IMR-90 (cell line): ENCODE data around the gene LAMA2. TPM values are rescaled to one million over a fixed set of nuclear protein-coding genes. Genes with fewer than 3 reads are reported as not detected.

Source experiments
- ATAC-seq: fragments of 200-7000 bp; cut with Tn5 transposase; 2 replicates; pipeline ENCODE4 v1.9.1; 2020; ENCODE audit warnings: low read depth, mild to moderate bottlenecking, moderate library complexity
- BruUV-seq: library from RNA; stranded (reverse); fragments of 400-500 nt; replicated peaks from 2 replicates; lab custom pipeline; 2021; lab: Mats Ljungman, UMichigan
- CTCF ChIA-PET: fragments of 300-600 bp; formaldehyde crosslinking; extraction: SDS; loops from one replicate; lab custom pipeline; 2021; ENCODE audit warnings: antibody characterized with exemption; lab: Yijun Ruan, JAX
- POLR2A ChIA-PET: fragments of 300-600 bp; sonication (Branson Sonifier 250); formaldehyde crosslinking; loops from one replicate; lab custom pipeline; 2022; ENCODE audit warnings: antibody characterized with exemption; ENCODE audit not compliant: unreplicated experiment; lab: Charles Lee
- DNase-seq: peaks from one replicate; pipeline ENCODE4 v3.0.0; 2013
- H2AFZ ChIP-seq: replicated peaks from 2 replicates; pipeline ENCODE3; 2013; ENCODE audit warnings: low read length, mild to moderate bottlenecking; ENCODE audit not compliant: poor library complexity
- H2AK5ac ChIP-seq: 2 replicates; pipeline ENCODE4 v1.6.1; 2013; ENCODE audit warnings: low read depth, low read length, inconsistent platforms
- H2AK9ac ChIP-seq: replicated peaks from 2 replicates; pipeline ENCODE3; 2013; ENCODE audit warnings: mild to moderate bottlenecking, low read depth, low read length, moderate library complexity; ENCODE audit not compliant: poor library complexity
- H2BK120ac ChIP-seq: 2 replicates; pipeline ENCODE4 v1.6.1; 2013; ENCODE audit warnings: low read depth, low read length, inconsistent platforms
- H2BK15ac ChIP-seq: 3 replicates; pipeline ENCODE4 v1.6.1; 2013; ENCODE audit warnings: low read depth, low read length, inconsistent platforms
- H2BK20ac ChIP-seq: 2 replicates; pipeline ENCODE4 v1.6.1; 2013; ENCODE audit warnings: low read depth, mild to moderate bottlenecking, inconsistent platforms, low read length, moderate library complexity
- H2BK5ac ChIP-seq: 2 replicates; pipeline ENCODE4 v1.6.1; 2013; ENCODE audit warnings: mild to moderate bottlenecking, low read depth, low read length, inconsistent platforms; ENCODE audit not compliant: poor library complexity, severe bottlenecking
- H3K14ac ChIP-seq: replicated peaks from 2 replicates; pipeline ENCODE4 v1.6.1; 2013; ENCODE audit warnings: low read depth, low read length, inconsistent platforms
- H3K18ac ChIP-seq: 2 replicates; pipeline ENCODE4 v1.6.1; 2013; ENCODE audit warnings: low read depth, low read length, control low read depth
- H3K23ac ChIP-seq: 2 replicates; pipeline ENCODE4 v1.6.1; 2013; ENCODE audit warnings: low read depth, low read length, inconsistent platforms
- H3K27ac ChIP-seq: 2 replicates; pipeline ENCODE4 v1.5.1; 2013; ENCODE audit warnings: mild to moderate bottlenecking, control low read depth, low read length; ENCODE audit not compliant: insufficient read depth
- H3K27me3 ChIP-seq: 2 replicates; pipeline ENCODE4 v1.6.1; 2013; ENCODE audit warnings: low read length; ENCODE audit not compliant: control insufficient read depth, insufficient read depth
- H3K36me3 ChIP-seq: 2 replicates; pipeline ENCODE4 v1.6.1; 2013; ENCODE audit warnings: low read length, mixed read lengths; ENCODE audit not compliant: control insufficient read depth, insufficient read depth
- H3K4ac ChIP-seq: 2 replicates; pipeline ENCODE4 v1.6.1; 2013; ENCODE audit warnings: low read depth, low read length, inconsistent platforms
- H3K4me1 ChIP-seq: 2 replicates; pipeline ENCODE4 v1.6.1; 2013; ENCODE audit warnings: low read length, mixed read lengths; ENCODE audit not compliant: control insufficient read depth, insufficient read depth
- H3K4me2 ChIP-seq: 2 replicates; pipeline ENCODE4 v1.6.1; 2013; ENCODE audit warnings: low read depth, mild to moderate bottlenecking, control low read depth, low read length, moderate library complexity
- H3K4me3 ChIP-seq: 2 replicates; pipeline ENCODE4 v1.5.1; 2013; ENCODE audit warnings: low read depth, mild to moderate bottlenecking, control low read depth, low read length, moderate library complexity; ENCODE audit not compliant: insufficient read depth
- H3K56ac ChIP-seq: 2 replicates; pipeline ENCODE4 v1.6.1; 2013; ENCODE audit warnings: low read length, inconsistent platforms; ENCODE audit not compliant: insufficient read depth; ENCODE audit errors: extremely low read depth
- H3K79me1 ChIP-seq, 2 experiments: 2 replicates each; pipeline ENCODE4 v1.6.1; 2013; ENCODE audit warnings: low read length in 2 of 2, inconsistent platforms in 1 of 2, low read depth in 1 of 2
- H3K9ac ChIP-seq: 2 replicates; pipeline ENCODE4 v1.6.1; 2013; ENCODE audit warnings: low read depth, low read length, control low read depth
- H3K9me1 ChIP-seq: 2 replicates; pipeline ENCODE4 v1.6.1; 2013; ENCODE audit warnings: low read length, inconsistent platforms; ENCODE audit not compliant: insufficient read depth
- H3K9me3 ChIP-seq: 2 replicates; pipeline ENCODE4 v1.6.1; 2013; ENCODE audit warnings: low read length; ENCODE audit not compliant: control insufficient read depth, insufficient read depth
- H4K20me1 ChIP-seq: 2 replicates; pipeline ENCODE4 v1.6.1; 2013; ENCODE audit warnings: low read length, inconsistent platforms; ENCODE audit not compliant: insufficient read depth
- H4K5ac ChIP-seq: 2 replicates; pipeline ENCODE4 v1.6.1; 2013; ENCODE audit warnings: mild to moderate bottlenecking, low read depth, low read length, control low read depth
- H4K8ac ChIP-seq, 2 experiments: 2 replicates each; pipeline ENCODE4 v1.6.1; 2013; ENCODE audit warnings: low read depth in 2 of 2, low read length in 2 of 2, control low read depth in 1 of 2, inconsistent platforms in 1 of 2
- H4K91ac ChIP-seq: 2 replicates; pipeline ENCODE4 v1.6.1; 2013; ENCODE audit warnings: low read depth, low read length, inconsistent platforms; ENCODE audit not compliant: insufficient read depth
- CEBPB ChIP-seq: IDR thresholded peaks from 2 replicates; pipeline ENCODE4 v1.6.1; 2012; ENCODE audit warnings: low read depth, low read length, improper control_type of control experiment
- CHD1 ChIP-seq: IDR thresholded peaks from 2 replicates; pipeline ENCODE4 v1.6.1; 2012; ENCODE audit warnings: low read depth, low read length, improper control_type of control experiment
- NFE2L2 ChIP-seq: fragments of 150-350 bp; IDR thresholded peaks from 2 replicates; pipeline ENCODE4 v1.6.1; 2016; ENCODE audit warnings: low read depth, mild to moderate bottlenecking, low read length
- USF2 ChIP-seq: fragments of 150-350 bp; IDR thresholded peaks from 2 replicates; pipeline ENCODE4 v1.6.1; 2017; ENCODE audit warnings: mild to moderate bottlenecking, antibody characterized with exemption, low read length, low read depth
- WGBS, 2 experiments: methylation state at CpG; one replicate each; pipeline versions ENCODE4 v1.1.5 to v1.1.7; 2013; ENCODE audit warnings: missing lambda C conversion rate in 2 of 2; ENCODE audit not compliant: insufficient read length in 1 of 2; ENCODE audit errors: extremely low coverage in 2 of 2; 5-methylcytosine and 5-hydroxymethylcytosine counted together
- dilution Hi-C: fragments of 300-500 bp; cut with HindIII; formaldehyde crosslinking; loops from one replicate; pipeline ENCODE4 v1.14.3; 2018; ENCODE audit warnings: low sequenced_read_pairs; ENCODE audit not compliant: unreplicated experiment
- in situ Hi-C: fragments of 300-500 bp; cut with MboI; formaldehyde crosslinking; loops from 3 replicates; pipeline ENCODE4 v1.14.3; 2019; ENCODE audit warnings: low sequenced_read_pairs, inconsistent platforms, mixed read lengths
- intact Hi-C: fragments of 100-400 bp; cut with micrococcal nuclease; formaldehyde crosslinking; loops from 2 replicates; pipeline ENCODE4 v1.10.0; 2022
- polyA plus RNA-seq, 3 experiments: library from polyadenylated mRNA; depleted of rRNA; stranded (reverse); fragments of >200 nt; gene quantifications; 2 replicates each; pipeline ENCODE4 v1.2.3, GENCODE V29; 2012; ENCODE audit warnings: low replicate concordance in 1 of 3
- total RNA-seq: library from RNA; depleted of rRNA; stranded (reverse); fragments of >200 nt; gene quantifications from 2 replicates; pipeline ENCODE4 v1.2.3, GENCODE V29; 2012

LAMA2 gene
- total and polyA plus RNA-seq, 2 of the 4 experiments (the other 2 are of a cell fraction): 9.9 to 13.3 TPM

- H4K8ac ChIP-seq: no peak overlapping the region
- H4K91ac ChIP-seq: no peak overlapping the region
- DNase-seq (peak; percentile 38), ATAC-seq (peak; percentile 44; the same call in 1 of the 2 replicates)
- H3K9me1 ChIP-seq: no peaks in the 10 kb centered on the region
- dilution Hi-C loops: no loop called here
- POLR2A ChIA-PET: no interaction called here
- H3K9ac ChIP-seq: no peak overlapping the region
- H3K4me1 ChIP-seq: no peaks in the 10 kb centered on the region
- H3K4me2 ChIP-seq: no peak overlapping the region
- no peak overlapping the region for H2AK9ac ChIP-seq
- H3K4ac ChIP-seq: no peak overlapping the region
- H4K20me1 ChIP-seq: no peaks in the 10 kb centered on the region
- no peak overlapping the region for H3K18ac ChIP-seq
- in situ Hi-C loops: no loop called here
- H3K9me3 ChIP-seq: no peaks in the 10 kb centered on the region
- no peak overlapping the region for H4K5ac ChIP-seq
- no peak overlapping the region for H3K4me3 ChIP-seq
- H2BK120ac ChIP-seq: no peak overlapping the region
- no peak overlapping the region for H2BK20ac ChIP-seq
- no peaks in the 10 kb centered on the region for H3K27me3 ChIP-seq
- no peak overlapping the region for H3K27ac ChIP-seq
- intact Hi-C loops: no loop called here
- H2BK5ac ChIP-seq: no peak overlapping the region
- no peak overlapping the region for H3K56ac ChIP-seq
- H3K36me3 ChIP-seq: no peaks in the 10 kb centered on the region
- H3K79me1 ChIP-seq: no peaks in the 10 kb centered on the region
- WGBS, 2 experiments: no CpG with 5 or more reads among the region's 1 CpG
- BruUV-seq: no TSS peak
- CTCF ChIA-PET: no interaction called here
- no peak overlapping the region for H3K14ac ChIP-seq
- H2BK15ac ChIP-seq: no peak overlapping the region
- TF ChIP-seq CHD1: no peak
- TF ChIP-seq USF2: no peak
- no peak for TF ChIP-seq CEBPB
- no peak for TF ChIP-seq NFE2L2
- H2AFZ ChIP-seq: no peak overlapping the region
- H2AK5ac ChIP-seq: no peak overlapping the region
- no peak overlapping the region for H3K23ac ChIP-seq
Observed at GRCh38 chr6:129162605-129163004, 279.7 kb downstream of the LAMA2 start.
